ENCODE measurements around the gene PRR30. TPM values are rescaled to one million over a fixed set of nuclear protein-coding genes. Genes with fewer than 3 reads are reported as not detected.

The PRR30 gene
- total RNA-seq, 1 experiment from 2014 or later = not detected

- Histone ChIP-seq H3K36me3 (ENCODE audit: control insufficient read depth, insufficient read depth, low read length) (no peaks in the 10 kb centered on the region), H3K4me1 (peaks cover 5% of the 10 kb centered on the region), H3K4me3 (ENCODE audit: low read depth, low read length) (no peak overlapping the region), H3K27me3 (replicated peaks; ENCODE audit: control insufficient read depth, insufficient read depth, low read length) (no peaks in the 10 kb centered on the region), H3K9me3 (no peaks in the 10 kb centered on the region)
- no peaks in the 10 kb centered on the region for H3K27me3 Mint-ChIP-seq (ENCODE audit: insufficient read depth, unreplicated experiment)
- no peaks in the 10 kb centered on the region for H3K36me3 Mint-ChIP-seq (ENCODE audit: insufficient read depth, unreplicated experiment)
- no peak for DNase-seq
- ChIA-PET CTCF (no interaction called here), POLR2A (no interaction called here)
- intact Hi-C loops (cut with micrococcal nuclease; ENCODE audit: unreplicated experiment) = no loop called here
- no peak overlapping the region for H3K27ac Mint-ChIP-seq (ENCODE audit: unreplicated experiment)
- BruUV-seq (replicated peaks) = no TSS peak
- peaks cover 8% of the 10 kb centered on the region for H3K4me1 Mint-ChIP-seq (ENCODE audit: low read depth, unreplicated experiment)
- TF ChIP-seq CTCF (IDR thresholded peaks at IDR 0.05; ENCODE audit: insufficient read depth in 1 of 2, low read depth in 1 of 2, low read length in 1 of 2, severe bottlenecking in 1 of 2, unreplicated experiment in 1 of 2) = no peak
- no peak overlapping the region for H3K4me3 Mint-ChIP-seq (ENCODE audit: unreplicated experiment)
- H3K9me3 Mint-ChIP-seq (ENCODE audit: unreplicated experiment) = no peaks in the 10 kb centered on the region
Observed at GRCh38 chr2:27184115-27184514, 44.9 kb upstream of the PRR30 start.

- BruUV-seq (replicated peaks) = no TSS peak
- H3K36me3 Mint-ChIP-seq (ENCODE audit: insufficient read depth, unreplicated experiment) = no peaks in the 10 kb centered on the region
- H3K4me1 Mint-ChIP-seq (ENCODE audit: low read depth, unreplicated experiment) = peaks cover 8% of the 10 kb centered on the region
- ChIA-PET POLR2A (no interaction called here), CTCF (no interaction called here)
- no peaks in the 10 kb centered on the region for H3K9me3 ChIP-seq
- H3K4me3 ChIP-seq (ENCODE audit: low read depth, low read length) = no peak overlapping the region
- peaks cover 5% of the 10 kb centered on the region for H3K4me1 ChIP-seq
- H3K4me3 Mint-ChIP-seq (ENCODE audit: unreplicated experiment) = no peak overlapping the region
- intact Hi-C loops (cut with micrococcal nuclease; ENCODE audit: unreplicated experiment) = no loop called here
- H3K36me3 ChIP-seq (ENCODE audit: control insufficient read depth, insufficient read depth, low read length) = no peaks in the 10 kb centered on the region
- TF ChIP-seq CTCF (IDR thresholded peaks at IDR 0.05; ENCODE audit: insufficient read depth in 1 of 2, low read depth in 1 of 2, low read length in 1 of 2, severe bottlenecking in 1 of 2, unreplicated experiment in 1 of 2) = no peak
- no peaks in the 10 kb centered on the region for H3K27me3 Mint-ChIP-seq (ENCODE audit: insufficient read depth, unreplicated experiment)
- H3K27ac Mint-ChIP-seq (ENCODE audit: unreplicated experiment) = no peak overlapping the region
- H3K27me3 ChIP-seq (replicated peaks; ENCODE audit: control insufficient read depth, insufficient read depth, low read length) = no peaks in the 10 kb centered on the region
- no peak for DNase-seq
- H3K9me3 Mint-ChIP-seq (ENCODE audit: unreplicated experiment) = no peaks in the 10 kb centered on the region
Observed at GRCh38 chr2:27182346-27182745, 43.1 kb upstream of the PRR30 start.

- no TSS peak for BruUV-seq (replicated peaks)
- Histone ChIP-seq H3K36me3 (ENCODE audit: control insufficient read depth, insufficient read depth, low read length) (no peaks in the 10 kb centered on the region), H3K4me1 (peaks cover 5% of the 10 kb centered on the region), H3K27me3 (replicated peaks; ENCODE audit: control insufficient read depth, insufficient read depth, low read length) (no peaks in the 10 kb centered on the region), H3K9me3 (no peaks in the 10 kb centered on the region), H3K4me3 (ENCODE audit: low read depth, low read length) (no peak overlapping the region)
- Mint-ChIP-seq H3K4me3 (ENCODE audit: unreplicated experiment) (no peak overlapping the region), H3K36me3 (ENCODE audit: insufficient read depth, unreplicated experiment) (no peaks in the 10 kb centered on the region), H3K27me3 (ENCODE audit: insufficient read depth, unreplicated experiment) (no peaks in the 10 kb centered on the region), H3K27ac (ENCODE audit: unreplicated experiment) (no peak overlapping the region), H3K9me3 (ENCODE audit: unreplicated experiment) (no peaks in the 10 kb centered on the region), H3K4me1 (ENCODE audit: low read depth, unreplicated experiment) (peaks cover 8% of the 10 kb centered on the region)
- ChIA-PET POLR2A (interaction anchor here (0.7 kb wide), 1 partner anchor 32 kb away, joined by 15 read pairs; the partner anchor contains the start of gene ATRAID), CTCF (no interaction called here)
- DNase-seq = no peak
- intact Hi-C loops (cut with micrococcal nuclease; ENCODE audit: unreplicated experiment) = no loop called here
- TF ChIP-seq CTCF (IDR thresholded peaks at IDR 0.05; ENCODE audit: insufficient read depth in 1 of 2, low read depth in 1 of 2, low read length in 1 of 2, severe bottlenecking in 1 of 2, unreplicated experiment in 1 of 2) = no peak
Observed at GRCh38 chr2:27179344-27180000, 40.3 kb upstream of the PRR30 start.
